ENCODE data around the gene TMEM145.

DNA sequence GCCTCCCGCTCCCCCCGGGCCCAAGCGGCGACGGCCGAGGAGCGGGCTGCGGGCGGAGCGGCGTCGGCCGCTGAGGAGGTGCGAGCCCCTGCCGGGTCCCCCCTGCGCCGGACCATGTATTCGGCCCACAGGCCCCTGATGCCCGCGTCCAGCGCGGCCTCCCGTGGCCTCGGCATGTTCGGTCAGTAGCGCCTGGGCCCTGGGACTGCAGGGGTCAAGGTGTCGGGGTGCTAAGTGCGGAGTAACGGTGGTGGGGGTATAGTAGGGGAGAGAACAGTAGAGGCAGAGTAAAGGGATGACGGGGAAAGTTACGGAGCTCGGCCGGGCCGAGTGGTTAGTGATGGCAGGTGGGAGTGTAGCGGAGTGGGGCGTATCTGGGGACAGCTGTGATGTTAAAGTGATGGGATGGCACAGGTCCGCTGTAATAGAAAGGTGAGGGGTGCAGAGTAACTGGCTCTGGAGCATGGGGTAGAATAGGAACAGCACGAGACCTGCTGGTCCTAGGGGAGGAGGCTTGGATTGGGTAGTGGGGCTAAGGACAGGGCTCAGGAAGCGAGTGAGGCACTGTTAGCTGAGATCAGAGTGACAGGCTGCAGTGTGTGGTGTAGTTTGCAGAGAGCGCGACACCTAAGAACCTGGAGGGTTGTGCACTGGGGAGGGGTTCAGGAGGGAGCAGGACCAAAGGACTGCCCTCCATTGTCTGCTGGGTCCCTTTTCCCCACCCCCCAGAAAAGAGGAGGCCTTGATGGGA, 28.3 kb upstream of the TMEM145 start:
- TF ChIP-seq POLR2A (IDR thresholded peaks at IDR 0.05), result no peak
- TF ChIP-seq, protein P1, sequence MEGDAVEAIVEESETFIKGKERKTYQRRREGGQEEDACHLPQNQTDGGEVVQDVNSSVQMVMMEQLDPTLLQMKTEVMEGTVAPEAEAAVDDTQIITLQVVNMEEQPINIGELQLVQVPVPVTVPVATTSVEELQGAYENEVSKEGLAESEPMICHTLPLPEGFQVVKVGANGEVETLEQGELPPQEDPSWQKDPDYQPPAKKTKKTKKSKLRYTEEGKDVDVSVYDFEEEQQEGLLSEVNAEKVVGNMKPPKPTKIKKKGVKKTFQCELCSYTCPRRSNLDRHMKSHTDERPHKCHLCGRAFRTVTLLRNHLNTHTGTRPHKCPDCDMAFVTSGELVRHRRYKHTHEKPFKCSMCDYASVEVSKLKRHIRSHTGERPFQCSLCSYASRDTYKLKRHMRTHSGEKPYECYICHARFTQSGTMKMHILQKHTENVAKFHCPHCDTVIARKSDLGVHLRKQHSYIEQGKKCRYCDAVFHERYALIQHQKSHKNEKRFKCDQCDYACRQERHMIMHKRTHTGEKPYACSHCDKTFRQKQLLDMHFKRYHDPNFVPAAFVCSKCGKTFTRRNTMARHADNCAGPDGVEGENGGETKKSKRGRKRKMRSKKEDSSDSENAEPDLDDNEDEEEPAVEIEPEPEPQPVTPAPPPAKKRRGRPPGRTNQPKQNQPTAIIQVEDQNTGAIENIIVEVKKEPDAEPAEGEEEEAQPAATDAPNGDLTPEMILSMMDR (IDR thresholded peaks at IDR 0.05), result no peak

All from uterus (tissue), 2 donors.